HK-2 (cell line): ENCODE measurements around the gene DOK4.
"Not testable (repeated sequence)": the region's sequence is repeated elsewhere in the genome, so short reads cannot be mapped to it uniquely, and the experiment has no call there.

Experiments used
- DNase-seq: peaks from one replicate; pipeline ENCODE4 v3.0.0-alpha.2; 2018; ENCODE audit not compliant: unreplicated experiment

The DOK4 gene

GRCh38 chr16:57446531-57447185, 39.6 kb downstream of the DOK4 start:
- DNase-seq, result peak; percentile 47

GRCh38 chr16:57445510-57445909, 40.8 kb downstream of the DOK4 start:
- no peak for DNase-seq

GRCh38 chr16:57444711-57445110, 41.6 kb downstream of the DOK4 start:
- DNase-seq, result no peak

- not testable (repeated sequence) for DNase-seq
Measured at GRCh38 chr16:57440551-57440950, 45.7 kb downstream of the DOK4 start.

GRCh38 chr16:57439947-57440346, 46.3 kb downstream of the DOK4 start:
- DNase-seq, result not testable (repeated sequence)

- no peak for DNase-seq
Measured at GRCh38 chr16:57435838-57436237, 50.5 kb downstream of the DOK4 start.

GRCh38 chr16:57434003-57434402, 52.3 kb downstream of the DOK4 start:
- DNase-seq, result no peak

GRCh38 chr16:57432989-57433388, 53.3 kb downstream of the DOK4 start:
- no peak for DNase-seq

- DNase-seq, result no peak
Measured at GRCh38 chr16:57432505-57432904, 53.8 kb downstream of the DOK4 start.

- no peak for DNase-seq
Measured at GRCh38 chr16:57430955-57431354, 55.3 kb downstream of the DOK4 start.

- no peak for DNase-seq
Measured at GRCh38 chr16:57427824-57428223, 58.5 kb downstream of the DOK4 start.

GRCh38 chr16:57427307-57427706, 59.0 kb downstream of the DOK4 start:
- no peak for DNase-seq

- no peak for DNase-seq
Measured at GRCh38 chr16:57426356-57426755, 59.9 kb downstream of the DOK4 start.

GRCh38 chr16:57424583-57424982, 61.7 kb downstream of the DOK4 start:
- no peak for DNase-seq

GRCh38 chr16:57423152-57423551, 63.1 kb downstream of the DOK4 start:
- DNase-seq, result no peak

- no peak for DNase-seq
Measured at GRCh38 chr16:57422026-57422944, 64.0 kb downstream of the DOK4 start.
